ENCODE results near the gene LIG1.
A peak's percentile ranks its signal among the peaks of the same experiment; 100 is the strongest.

The LIG1 gene

GRCh38 chr19:48169939-48170803, at the start of gene LIG1, which contains the start of gene ZSWIM9:
Gene LIG1 (minus strand): TSS chr19:48170344. CDS start chr19:48165566, 4,778 bp downstream.
Gene ZSWIM9 (plus strand): TSS chr19:48170680. CDS start chr19:48171803, 1,123 bp downstream.
- DNase-seq (ENCODE audit: low read depth, low spot score) = peak; percentile 98

DNA sequence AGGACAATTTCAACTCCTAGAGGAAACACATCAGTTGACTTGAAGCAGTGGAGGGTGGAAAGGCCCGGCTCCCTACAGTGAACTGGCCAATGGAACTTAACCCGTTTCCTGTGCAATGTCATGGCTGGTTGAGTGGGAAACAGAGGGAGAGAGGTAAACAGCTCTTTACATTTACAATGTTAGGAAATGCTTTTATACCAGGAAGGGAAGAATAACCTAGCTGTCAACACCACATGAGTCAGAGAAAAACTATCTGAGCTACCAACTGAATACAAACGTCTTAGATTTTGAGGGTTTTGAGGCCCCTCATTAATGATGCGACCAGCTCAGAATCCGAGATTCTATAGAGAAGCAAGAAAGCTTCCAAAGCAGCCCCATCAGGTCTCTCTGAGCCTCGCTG, 48.9 kb upstream of the LIG1 start:
- DNase-seq (ENCODE audit: low read depth, low spot score) = peak; percentile 48

GRCh38 chr19:48216933-48217332, 46.8 kb upstream of the LIG1 start:
- DNase-seq (ENCODE audit: low read depth, low spot score) = no peak

- DNase-seq (ENCODE audit: low read depth, low spot score) = no peak
These were observed 43.8 kb upstream of the LIG1 start for GRCh38 chr19:48213959-48214358.

DNA sequence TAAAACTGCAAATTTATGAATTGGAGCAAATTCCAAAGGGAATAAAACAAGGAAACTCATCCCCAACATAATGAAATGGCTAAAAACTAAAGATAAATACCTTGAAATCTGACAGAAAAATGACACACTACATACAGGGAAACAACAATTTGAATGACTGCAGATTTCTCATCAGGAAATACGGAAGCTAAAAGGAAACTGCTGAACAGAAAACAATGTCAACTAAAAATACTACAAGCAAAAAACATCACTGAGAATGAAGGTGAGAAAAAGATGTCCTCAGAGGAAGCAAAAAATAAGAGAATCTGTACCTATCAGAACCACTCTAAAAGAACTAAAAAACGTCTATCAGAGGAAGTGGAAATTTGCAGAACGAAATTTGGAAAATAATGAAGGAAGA, 39.9 kb upstream of the LIG1 start:
- DNase-seq (ENCODE audit: low read depth, low spot score) = no peak

DNA sequence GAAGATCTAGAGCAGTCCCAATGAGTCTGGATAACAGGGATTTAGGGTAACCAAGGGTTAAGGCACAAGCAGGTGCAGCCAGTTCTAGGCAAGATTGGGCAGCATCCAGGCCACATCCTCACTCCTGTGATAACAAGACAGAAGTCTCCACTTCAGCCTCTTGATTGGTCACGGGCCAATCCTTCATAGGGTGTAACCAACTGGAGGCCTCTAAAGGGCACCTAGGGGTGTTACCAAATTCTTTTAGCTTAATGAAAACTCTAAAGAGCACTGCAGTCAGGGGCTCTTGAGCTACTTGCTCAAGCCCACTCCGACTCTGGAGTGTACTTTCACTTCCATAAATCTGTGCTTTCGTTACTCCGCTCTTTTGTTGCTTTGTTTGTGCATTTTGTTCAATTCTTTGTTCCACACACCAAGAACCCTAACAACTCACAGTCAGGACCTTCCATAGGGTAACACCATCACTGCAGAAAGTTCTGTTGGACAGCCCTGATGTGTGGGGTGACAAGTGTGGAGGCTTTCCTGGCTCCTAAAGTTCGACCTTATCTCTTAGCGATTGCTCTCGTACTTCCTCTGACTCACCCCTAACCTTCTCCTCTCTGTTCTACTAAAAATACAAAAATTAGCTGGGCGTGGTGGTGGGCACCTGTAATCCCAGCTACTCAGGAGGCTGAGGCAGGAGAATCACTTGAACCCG, 36.4 kb upstream of the LIG1 start:
- no peak for DNase-seq (ENCODE audit: low read depth, low spot score)

GRCh38 chr19:48203794-48204628, 33.9 kb upstream of the LIG1 start:
- peak; percentile 98 for DNase-seq (ENCODE audit: low read depth, low spot score)

DNA sequence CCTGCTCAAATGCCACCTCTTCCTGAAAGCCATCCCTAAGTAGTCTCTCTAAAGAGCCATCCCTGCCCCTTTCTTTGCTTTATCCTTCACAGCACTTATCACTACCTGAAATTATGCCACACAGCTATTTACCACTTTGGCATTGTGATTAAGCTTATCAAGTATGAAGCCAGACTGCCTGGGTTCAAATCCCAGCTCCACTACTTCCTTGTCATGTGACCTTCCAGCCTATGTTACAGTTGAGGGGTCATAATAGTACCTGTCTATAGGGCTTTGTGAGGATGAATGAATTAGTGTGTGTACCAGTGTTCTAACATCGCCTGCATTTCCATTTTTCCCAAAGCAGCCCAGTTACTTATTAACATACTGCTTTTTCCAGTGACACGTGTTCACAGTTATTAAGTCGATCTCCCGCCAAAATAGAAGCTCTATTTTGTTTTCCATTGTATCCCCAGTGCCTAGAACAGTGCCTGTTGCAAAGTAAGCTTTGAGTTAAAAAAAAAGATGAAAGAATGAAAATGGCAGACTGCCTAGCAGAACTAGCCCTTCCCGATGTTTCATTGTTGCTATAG, 33.2 kb upstream of the LIG1 start:
- no peak for DNase-seq (ENCODE audit: low read depth, low spot score)

GRCh38 chr19:48196933-48197665, 27.0 kb upstream of the LIG1 start:
- DNase-seq (ENCODE audit: low read depth, low spot score) = no peak

DNA sequence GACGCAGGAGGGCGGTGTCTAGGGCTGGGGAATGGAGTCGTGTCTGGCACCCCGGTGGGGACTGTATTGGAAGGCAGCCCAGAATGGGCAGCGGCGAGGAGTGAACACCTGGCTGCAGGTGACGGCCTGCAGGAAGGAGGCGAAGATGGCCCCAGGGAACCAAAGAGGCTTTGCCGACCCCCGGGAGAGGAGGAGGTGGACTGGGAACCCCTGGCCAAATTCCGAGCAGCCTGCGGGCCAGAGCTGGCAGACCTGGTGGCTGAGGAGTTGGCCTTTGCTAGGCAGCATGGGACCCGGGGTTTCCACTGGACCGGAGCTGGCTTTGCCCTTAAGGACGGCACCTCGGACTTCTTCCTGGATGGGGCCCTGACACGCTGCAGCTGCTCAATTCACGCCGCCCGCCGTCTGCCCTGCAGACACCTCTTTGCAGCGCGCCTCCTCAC, 26.2 kb upstream of the LIG1 start:
- no peak for DNase-seq (ENCODE audit: low read depth, low spot score)

GRCh38 chr19:48194844-48195830, 25.0 kb upstream of the LIG1 start:
- no peak for DNase-seq (ENCODE audit: low read depth, low spot score)

- peak; percentile 21 for DNase-seq (ENCODE audit: low read depth, low spot score)
These were observed 24.1 kb upstream of the LIG1 start for GRCh38 chr19:48194041-48194843.

- no peak for DNase-seq (ENCODE audit: low read depth, low spot score)
These were observed 22.6 kb upstream of the LIG1 start for GRCh38 chr19:48192750-48193149.

DNA sequence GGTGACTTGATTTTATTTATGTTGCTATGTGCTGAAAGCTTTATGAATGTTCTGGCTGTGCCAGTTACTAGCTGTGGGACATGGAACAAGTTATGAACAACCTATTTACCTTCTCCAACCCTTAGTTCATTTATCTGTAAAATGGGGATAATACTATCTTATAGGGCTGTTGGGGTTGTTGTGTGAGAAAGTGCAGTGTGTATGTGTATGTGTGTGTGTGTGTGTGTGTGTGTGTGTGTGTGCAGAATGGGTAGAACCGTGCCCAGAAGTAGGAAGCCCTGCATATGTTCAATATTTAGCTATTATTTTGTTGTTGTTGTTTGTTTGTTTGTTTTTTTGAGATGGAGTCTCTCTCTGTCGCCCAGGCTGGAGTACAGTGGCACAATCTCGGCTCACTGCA, 20.7 kb upstream of the LIG1 start:
- DNase-seq (ENCODE audit: low read depth, low spot score) = no peak

- DNase-seq (ENCODE audit: low read depth, low spot score) = peak; percentile 98
These were observed 20.2 kb upstream of the LIG1 start for GRCh38 chr19:48190288-48190884.

- DNase-seq (ENCODE audit: low read depth, low spot score) = no peak
These were observed 16.4 kb upstream of the LIG1 start for GRCh38 chr19:48186541-48186991.

- DNase-seq (ENCODE audit: low read depth, low spot score) = no peak
These were observed 15.9 kb upstream of the LIG1 start for GRCh38 chr19:48186015-48186414.

- no peak for DNase-seq (ENCODE audit: low read depth, low spot score)
These were observed 13.2 kb upstream of the LIG1 start for GRCh38 chr19:48183356-48183755.

Data from astrocyte of the hippocampus (primary cell).